GM12892 (cell line): ENCODE results near the gene FZR1.

Experiments used
- POLR2A ChIP-seq: IDR thresholded peaks from 2 replicates; pipeline ENCODE4 v1.6.1; 2011; ENCODE audit warnings: low read depth, low read length, control low read depth
- POLR2AphosphoS5 ChIP-seq: IDR thresholded peaks from 2 replicates; pipeline ENCODE4 v1.6.1; 2011; ENCODE audit warnings: low read depth, low read length, control low read depth
- TAF1 ChIP-seq: IDR thresholded peaks from 2 replicates; pipeline ENCODE4 v1.6.1; 2011; ENCODE audit warnings: low read depth, mild to moderate bottlenecking, control low read depth, low read length, borderline replicate concordance

- no peak for TF ChIP-seq POLR2AphosphoS5
- TF ChIP-seq POLR2A: no peak
- no peak for TF ChIP-seq TAF1
These were observed 26.3 kb upstream of the FZR1 start for GRCh38 chr19:3479834-3480215.
